ENCODE results near the gene OR5T1. TPM values are rescaled to one million over a fixed set of nuclear protein-coding genes. Genes with fewer than 3 reads are reported as not detected.

Gene OR5T1
- total RNA-seq (2022) = not detected in 2 replicates
- Bru-seq, nascent RNA = not detected
- not detected for BruChase-seq, experiment 1, labeled RNA remaining after a 2-hour chase
- BruChase-seq, experiment 2, labeled RNA remaining after a 6-hour chase = not detected
- long read RNA-seq = 0 reads

DNA sequence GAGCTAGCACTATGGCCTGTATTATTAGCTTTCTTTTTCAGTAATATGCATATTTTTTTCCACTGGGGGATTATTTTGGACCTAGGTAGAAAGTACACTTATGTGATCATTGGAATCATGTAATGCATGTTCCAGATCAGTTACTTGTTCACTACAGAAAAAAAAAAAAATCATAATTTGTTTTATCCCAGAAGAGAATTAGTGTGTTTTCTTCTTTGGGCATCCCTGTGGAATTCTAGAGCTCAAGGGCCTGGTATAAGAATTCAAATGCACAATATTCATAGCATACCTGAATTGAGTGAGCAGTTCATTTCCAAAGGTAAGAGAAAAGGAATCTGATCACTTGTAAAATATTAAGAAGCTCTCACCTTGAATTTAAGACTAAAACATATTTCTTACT, at the start of gene OR5T1:
TSS of gene OR5T1 (plus strand) at position 301 of the 400 bp plus-strand sequence. CDS start 1,485 bp downstream, outside the sequence.
- intact Hi-C loops (cut with micrococcal nuclease; ENCODE audit: unreplicated experiment) = no loop called here
- Mint-ChIP-seq H3K27ac (ENCODE audit: unreplicated experiment) (no peak within 1 kb of the TSS), H3K27me3 (ENCODE audit: insufficient read depth, unreplicated experiment) (peaks cover 2% of the 10 kb centered on the region), H3K4me1 (ENCODE audit: low read depth, unreplicated experiment) (no peaks in the 10 kb centered on the region), H3K36me3 (ENCODE audit: insufficient read depth, unreplicated experiment) (no peaks in the 10 kb centered on the region), H3K9me3 (ENCODE audit: unreplicated experiment) (no peaks in the 10 kb centered on the region), H3K4me3 (ENCODE audit: unreplicated experiment) (no peak within 1 kb of the TSS)
- CTCF ChIA-PET = no interaction called here
- POLR2A ChIA-PET = no interaction called here
- BruUV-seq (replicated peaks) = no TSS peak
- Histone ChIP-seq H3K4me3 (ENCODE audit: low read depth, low read length) (no peak within 1 kb of the TSS), H3K9me3 (no peaks in the 10 kb centered on the region), H3K36me3 (ENCODE audit: control insufficient read depth, insufficient read depth, low read length) (no peaks in the 10 kb centered on the region), H3K27me3 (replicated peaks; ENCODE audit: control insufficient read depth, insufficient read depth, low read length) (no peaks in the 10 kb centered on the region), H3K4me1 (no peaks in the 10 kb centered on the region)
- TF ChIP-seq, protein P1, sequence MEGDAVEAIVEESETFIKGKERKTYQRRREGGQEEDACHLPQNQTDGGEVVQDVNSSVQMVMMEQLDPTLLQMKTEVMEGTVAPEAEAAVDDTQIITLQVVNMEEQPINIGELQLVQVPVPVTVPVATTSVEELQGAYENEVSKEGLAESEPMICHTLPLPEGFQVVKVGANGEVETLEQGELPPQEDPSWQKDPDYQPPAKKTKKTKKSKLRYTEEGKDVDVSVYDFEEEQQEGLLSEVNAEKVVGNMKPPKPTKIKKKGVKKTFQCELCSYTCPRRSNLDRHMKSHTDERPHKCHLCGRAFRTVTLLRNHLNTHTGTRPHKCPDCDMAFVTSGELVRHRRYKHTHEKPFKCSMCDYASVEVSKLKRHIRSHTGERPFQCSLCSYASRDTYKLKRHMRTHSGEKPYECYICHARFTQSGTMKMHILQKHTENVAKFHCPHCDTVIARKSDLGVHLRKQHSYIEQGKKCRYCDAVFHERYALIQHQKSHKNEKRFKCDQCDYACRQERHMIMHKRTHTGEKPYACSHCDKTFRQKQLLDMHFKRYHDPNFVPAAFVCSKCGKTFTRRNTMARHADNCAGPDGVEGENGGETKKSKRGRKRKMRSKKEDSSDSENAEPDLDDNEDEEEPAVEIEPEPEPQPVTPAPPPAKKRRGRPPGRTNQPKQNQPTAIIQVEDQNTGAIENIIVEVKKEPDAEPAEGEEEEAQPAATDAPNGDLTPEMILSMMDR (IDR thresholded peaks at IDR 0.05; ENCODE audit: insufficient read depth in 1 of 2, low read depth in 1 of 2, low read length in 1 of 2, severe bottlenecking in 1 of 2, unreplicated experiment in 1 of 2) = no peak
- DNase-seq = no peak

- no peaks in the 10 kb centered on the region for H3K36me3 ChIP-seq (ENCODE audit: control insufficient read depth, insufficient read depth, low read length)
- DNase-seq = no peak
- no TSS peak for BruUV-seq (replicated peaks)
- no peaks in the 10 kb centered on the region for H3K4me1 ChIP-seq
- POLR2A ChIA-PET = no interaction called here
- H3K9me3 Mint-ChIP-seq (ENCODE audit: unreplicated experiment) = no peaks in the 10 kb centered on the region
- no peak within 1 kb of the TSS for H3K4me3 ChIP-seq (ENCODE audit: low read depth, low read length)
- CTCF ChIA-PET = no interaction called here
- H3K27me3 ChIP-seq (replicated peaks; ENCODE audit: control insufficient read depth, insufficient read depth, low read length) = no peaks in the 10 kb centered on the region
- intact Hi-C loops (cut with micrococcal nuclease; ENCODE audit: unreplicated experiment) = no loop called here
- TF ChIP-seq, protein P1 (IDR thresholded peaks at IDR 0.05; ENCODE audit: insufficient read depth in 1 of 2, low read depth in 1 of 2, low read length in 1 of 2, severe bottlenecking in 1 of 2, unreplicated experiment in 1 of 2) = no peak
- no peaks in the 10 kb centered on the region for H3K27me3 Mint-ChIP-seq (ENCODE audit: insufficient read depth, unreplicated experiment)
- H3K4me1 Mint-ChIP-seq (ENCODE audit: low read depth, unreplicated experiment) = no peaks in the 10 kb centered on the region
- no peak within 1 kb of the TSS for H3K27ac Mint-ChIP-seq (ENCODE audit: unreplicated experiment)
- no peaks in the 10 kb centered on the region for H3K36me3 Mint-ChIP-seq (ENCODE audit: insufficient read depth, unreplicated experiment)
- no peaks in the 10 kb centered on the region; the same call in 1 of the 2 replicates for H3K9me3 ChIP-seq
- no peak within 1 kb of the TSS for H3K4me3 Mint-ChIP-seq (ENCODE audit: unreplicated experiment)
Measured at GRCh38 chr11:56234155-56234554, 39.8 kb upstream of the OR5T1 start, which contains the start of gene OR5T2. Gene OR5T2 (minus strand): TSS chr11:56234255. CDS start chr11:56233062, 1,193 bp downstream.

GRCh38 chr11:56251954-56252353, 22.0 kb upstream of the OR5T1 start, which contains the start of gene OR5T3:
Gene OR5T3 (plus strand): TSS chr11:56252254. CDS start chr11:56252254, 0 bp downstream.
- Mint-ChIP-seq H3K27me3 (ENCODE audit: insufficient read depth, unreplicated experiment) (no peaks in the 10 kb centered on the region), H3K4me1 (ENCODE audit: low read depth, unreplicated experiment) (no peaks in the 10 kb centered on the region)
- H3K9me3 ChIP-seq = no peaks in the 10 kb centered on the region

More at GRCh38 chr11:56251954-56252353, 22.0 kb upstream of the OR5T1 start, which contains the start of gene OR5T3:
- Histone ChIP-seq H3K36me3 (ENCODE audit: control insufficient read depth, insufficient read depth, low read length) (no peaks in the 10 kb centered on the region), H3K4me1 (no peaks in the 10 kb centered on the region), H3K4me3 (ENCODE audit: low read depth, low read length) (no peak within 1 kb of the TSS), H3K27me3 (replicated peaks; ENCODE audit: control insufficient read depth, insufficient read depth, low read length) (no peaks in the 10 kb centered on the region)
- ChIA-PET CTCF (no interaction called here), POLR2A (no interaction called here)
- H3K36me3 Mint-ChIP-seq (ENCODE audit: insufficient read depth, unreplicated experiment) = no peaks in the 10 kb centered on the region
- H3K4me3 Mint-ChIP-seq (ENCODE audit: unreplicated experiment) = no peak within 1 kb of the TSS
- TF ChIP-seq, protein P1 (IDR thresholded peaks at IDR 0.05; ENCODE audit: insufficient read depth in 1 of 2, low read depth in 1 of 2, low read length in 1 of 2, severe bottlenecking in 1 of 2, unreplicated experiment in 1 of 2) = no peak
- H3K27ac Mint-ChIP-seq (ENCODE audit: unreplicated experiment) = no peak within 1 kb of the TSS
- no peak for DNase-seq
- no peaks in the 10 kb centered on the region for H3K9me3 Mint-ChIP-seq (ENCODE audit: unreplicated experiment)
- intact Hi-C loops (cut with micrococcal nuclease; ENCODE audit: unreplicated experiment) = no loop called here
- BruUV-seq (replicated peaks) = no TSS peak
